ENCODE data around the gene ADI1.
"Not testable (repeated sequence)": the region's sequence is repeated elsewhere in the genome, so short reads cannot be mapped to it uniquely, and the experiment has no call there.

Gene ADI1

GRCh38 chr2:3504741-3505140 is 14.6 kb downstream of the ADI1 start:
- TF ChIP-seq CTCF (IDR thresholded peaks at IDR 0.05; ENCODE audit: low read depth, low read length, missing control alignments): no peak
- no peak overlapping the region for H3K4me3 ChIP-seq (replicated peaks; ENCODE audit: low read depth, low read length)
- DNase-seq (ENCODE audit: extremely low read depth, low read depth): no peak

GRCh38 chr2:3503483-3503882 is 15.8 kb downstream of the ADI1 start:
- TF ChIP-seq CTCF (IDR thresholded peaks at IDR 0.05; ENCODE audit: low read depth, low read length, missing control alignments): no peak
- no peak overlapping the region for H3K4me3 ChIP-seq (replicated peaks; ENCODE audit: low read depth, low read length)
- DNase-seq (ENCODE audit: extremely low read depth, low read depth): no peak

GRCh38 chr2:3503046-3503445 is 16.3 kb downstream of the ADI1 start:
- DNase-seq (ENCODE audit: extremely low read depth, low read depth): no peak
- TF ChIP-seq CTCF (IDR thresholded peaks at IDR 0.05; ENCODE audit: low read depth, low read length, missing control alignments): no peak
- H3K4me3 ChIP-seq (replicated peaks; ENCODE audit: low read depth, low read length): no peak overlapping the region

- DNase-seq (ENCODE audit: extremely low read depth, low read depth): no peak
- H3K4me3 ChIP-seq (replicated peaks; ENCODE audit: low read depth, low read length): no peak overlapping the region
- no peak for TF ChIP-seq CTCF (IDR thresholded peaks at IDR 0.05; ENCODE audit: low read depth, low read length, missing control alignments)
These were observed 18.9 kb downstream of the ADI1 start for GRCh38 chr2:3500326-3500899.

GRCh38 chr2:3498783-3499394 is 20.4 kb downstream of the ADI1 start:
- no peak for TF ChIP-seq CTCF (IDR thresholded peaks at IDR 0.05; ENCODE audit: low read depth, low read length, missing control alignments)
- H3K4me3 ChIP-seq (replicated peaks; ENCODE audit: low read depth, low read length): no peak overlapping the region
- no peak for DNase-seq (ENCODE audit: extremely low read depth, low read depth)

GRCh38 chr2:3496708-3497080 is 22.6 kb downstream of the ADI1 start:
- not testable (repeated sequence) for DNase-seq (ENCODE audit: extremely low read depth, low read depth)

GRCh38 chr2:3494984-3495666 is 24.2 kb downstream of the ADI1 start:
- no peak overlapping the region for H3K4me3 ChIP-seq (replicated peaks; ENCODE audit: low read depth, low read length)
- TF ChIP-seq CTCF (IDR thresholded peaks at IDR 0.05; ENCODE audit: low read depth, low read length, missing control alignments): no peak
- DNase-seq (ENCODE audit: extremely low read depth, low read depth): no peak

More at GRCh38 chr2:3496708-3497080, 22.6 kb downstream of the ADI1 start:
- H3K4me3 ChIP-seq (replicated peaks; ENCODE audit: low read depth, low read length): not testable (repeated sequence)

Data from HFF-Myc (cell line).